GM18502 (cell line): Measurements from ENCODE around the gene HDGFL2.

Experiments
- ATAC-seq: cut with Tn5 transposase; IDR thresholded peaks from one replicate; pipeline ENCODE4 v1.9.1; 2021; ENCODE audit warnings: mild to moderate bottlenecking; ENCODE audit not compliant: unreplicated experiment, poor library complexity

Gene HDGFL2

DNA sequence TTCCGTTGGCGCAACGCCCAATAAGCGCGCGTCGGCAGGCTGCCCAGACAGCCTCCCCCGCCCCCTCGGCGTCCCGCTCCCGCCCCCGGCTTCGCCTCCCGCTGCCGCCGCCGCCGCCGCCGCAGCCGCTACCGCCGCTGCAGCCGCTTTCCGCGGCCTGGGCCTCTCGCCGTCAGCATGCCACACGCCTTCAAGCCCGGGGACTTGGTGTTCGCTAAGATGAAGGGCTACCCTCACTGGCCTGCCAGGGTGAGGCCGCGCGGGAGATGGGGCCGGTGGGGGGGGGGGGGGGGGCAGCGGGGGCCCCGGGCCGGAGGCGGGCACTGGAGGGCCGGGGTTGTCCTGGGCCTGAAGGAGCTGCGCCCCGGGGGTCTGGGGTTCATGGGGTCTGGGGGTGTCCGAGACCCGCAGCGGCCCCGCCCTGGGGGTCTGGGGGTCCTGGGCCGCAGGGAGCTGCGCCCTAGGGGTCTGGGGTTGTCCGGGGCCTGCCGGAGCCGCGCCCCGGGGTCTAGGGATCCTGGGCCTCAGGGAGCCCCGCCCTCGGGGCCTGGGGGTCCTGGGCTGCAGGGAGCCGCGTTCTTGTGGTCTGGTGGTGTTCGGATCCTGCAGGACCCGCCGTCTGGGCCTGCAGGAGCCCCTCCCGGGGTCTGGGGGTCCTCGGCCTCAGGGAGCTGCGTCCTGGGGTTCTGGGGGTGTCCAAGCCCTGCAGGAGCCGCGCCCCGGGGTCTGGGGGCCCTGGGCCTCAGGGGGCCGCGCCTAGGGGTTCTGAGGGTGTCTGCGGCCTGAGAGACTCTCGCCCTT, at the start of gene HDGFL2:
TSS of gene HDGFL2 (plus strand) at position 124 of the 801 bp plus-strand sequence. CDS start at position 178, 54 bp downstream.
- peak; percentile 4 for ATAC-seq

DNA sequence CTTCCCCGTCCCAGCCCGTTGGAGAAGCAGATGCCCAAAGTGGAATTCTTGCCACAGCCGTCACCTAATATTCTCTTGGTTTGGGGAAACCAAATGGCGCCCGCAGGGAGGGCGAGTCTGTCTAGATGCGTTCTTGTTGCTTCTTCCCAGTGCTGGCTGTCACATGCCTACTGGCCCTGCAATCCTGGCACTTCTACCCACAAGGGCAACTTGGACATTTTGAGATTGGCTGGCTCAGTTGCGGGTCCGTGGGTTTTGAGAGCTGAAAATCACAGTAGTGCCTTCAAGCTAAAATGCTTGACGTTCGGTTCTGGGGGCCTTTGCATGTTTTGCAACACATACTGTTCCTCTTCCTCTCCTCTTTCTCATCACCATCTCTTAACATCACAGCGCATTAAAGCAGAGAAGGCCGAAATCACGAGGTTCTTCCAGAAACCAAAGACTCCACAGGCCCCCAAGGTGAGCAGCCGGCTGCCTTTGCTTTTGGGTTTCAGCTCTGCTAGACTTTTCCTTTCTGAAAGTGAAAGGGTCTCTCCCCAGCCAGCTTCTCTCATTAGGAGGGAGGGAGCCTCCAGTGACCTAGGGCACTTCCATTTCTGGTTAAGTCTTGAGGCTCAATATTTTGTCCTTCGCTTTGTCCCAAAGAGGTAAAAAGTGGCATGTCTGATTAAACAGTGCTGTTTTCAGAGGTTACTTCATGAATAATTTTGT, 48.5 kb upstream of the HDGFL2 start:
- ATAC-seq = no peak

DNA sequence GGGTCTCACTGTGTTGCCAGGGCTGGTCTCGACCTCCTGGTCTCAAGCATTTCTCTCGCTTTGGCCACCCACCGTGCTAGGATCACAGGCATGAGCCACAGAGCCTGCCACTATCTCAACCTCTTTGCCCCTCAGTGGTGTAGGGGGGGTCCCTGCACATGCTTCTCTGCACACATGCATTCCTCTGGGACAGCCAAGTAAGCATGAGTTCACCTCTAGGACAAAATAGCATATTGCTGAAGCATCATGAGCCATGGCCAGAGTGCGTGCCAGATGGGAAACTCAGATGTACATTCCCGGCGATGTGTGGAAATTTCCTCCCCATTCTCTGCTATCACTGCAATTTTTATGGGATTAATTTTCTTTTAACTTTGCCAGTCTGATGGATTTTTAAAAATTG, 46.6 kb upstream of the HDGFL2 start:
- ATAC-seq = no peak

DNA sequence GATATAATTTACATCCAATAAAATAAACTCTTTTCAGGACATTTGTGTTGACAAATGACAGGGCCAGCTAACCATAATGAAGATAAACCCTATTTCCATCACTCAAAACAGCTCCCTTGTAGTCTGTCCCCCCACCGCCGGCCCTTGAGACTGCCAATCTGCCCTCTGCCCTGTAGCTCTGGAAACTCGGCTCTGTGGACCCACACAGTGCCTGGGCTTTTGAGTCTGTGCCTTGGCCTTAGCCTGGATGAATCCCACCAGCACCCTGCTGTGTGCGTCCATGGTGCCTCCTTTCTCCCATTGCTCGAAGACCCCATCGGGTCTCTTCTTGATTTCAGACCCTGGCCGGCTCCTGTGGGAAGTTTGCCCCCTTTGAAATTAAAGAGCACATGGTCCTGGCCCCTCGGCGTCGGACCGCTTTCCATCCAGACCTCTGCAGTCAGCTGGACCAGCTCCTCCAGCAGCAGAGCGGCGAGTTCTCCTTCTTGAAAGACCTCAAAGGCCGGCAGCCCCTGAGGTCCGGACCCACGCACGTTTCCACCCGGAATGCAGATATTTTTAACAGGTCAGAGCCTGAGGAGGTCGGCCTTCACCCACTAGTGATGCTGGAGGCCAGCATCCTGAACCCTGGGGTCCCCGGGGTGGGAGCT, 43.6 kb upstream of the HDGFL2 start:
- no peak for ATAC-seq

DNA sequence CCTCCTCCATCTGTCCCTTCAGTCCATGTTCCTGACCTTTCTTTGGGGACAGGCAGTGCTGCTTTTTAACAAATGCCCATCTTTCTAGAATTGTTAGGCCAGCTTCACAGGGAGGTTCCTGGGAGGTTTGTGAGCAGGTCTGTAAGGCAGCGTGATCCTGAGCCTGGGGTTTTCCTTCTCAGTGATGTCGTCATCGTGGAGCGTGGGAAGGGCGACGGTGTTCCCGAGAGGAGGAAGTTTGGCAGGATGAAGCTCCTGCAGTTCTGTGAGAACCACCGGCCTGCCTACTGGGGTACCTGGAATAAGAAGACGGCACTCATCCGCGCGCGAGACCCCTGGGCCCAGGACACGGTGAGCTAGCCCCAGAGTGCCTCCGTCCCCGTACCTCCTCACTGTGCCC, 42.8 kb upstream of the HDGFL2 start:
- no peak for ATAC-seq

DNA sequence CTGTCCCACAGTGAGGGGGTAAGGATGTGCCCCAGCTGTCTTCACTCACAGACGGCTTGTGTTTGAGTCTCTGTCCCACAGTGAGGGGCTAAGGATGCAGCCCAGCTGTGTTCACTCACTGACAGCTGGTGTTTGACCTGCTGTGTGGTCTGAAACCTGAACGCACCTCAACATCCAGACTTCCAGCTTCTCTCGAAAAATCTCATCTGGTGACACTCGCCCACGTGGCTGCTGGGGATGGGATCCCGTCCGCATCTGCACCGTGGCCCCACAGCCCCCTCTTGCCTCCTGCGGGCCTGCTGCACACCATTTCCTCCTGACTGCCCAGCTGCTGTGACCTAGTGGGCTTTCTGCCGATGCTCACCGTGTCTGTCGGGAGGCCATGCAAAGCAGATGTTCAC, 42.3 kb upstream of the HDGFL2 start:
- no peak for ATAC-seq

DNA sequence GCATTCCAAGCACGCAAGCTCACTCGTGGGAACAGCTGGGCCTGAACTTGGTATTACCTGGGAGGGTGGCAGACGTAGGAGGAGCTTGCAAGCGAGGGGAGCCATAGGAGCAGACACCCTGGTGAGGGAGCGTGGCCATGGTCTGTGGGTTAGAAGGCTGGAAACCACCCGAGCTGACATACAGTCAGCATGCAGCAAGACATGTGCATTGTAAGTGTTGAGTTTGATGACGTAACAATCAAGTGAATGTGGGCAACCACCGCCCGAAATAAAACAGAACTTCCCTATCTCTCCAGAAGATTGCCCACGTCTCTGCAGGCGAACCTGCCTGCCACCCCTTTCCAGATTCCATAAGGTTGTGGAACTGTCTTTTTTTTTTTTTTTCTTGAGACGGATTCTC, 41.3 kb upstream of the HDGFL2 start:
- no peak for ATAC-seq

DNA sequence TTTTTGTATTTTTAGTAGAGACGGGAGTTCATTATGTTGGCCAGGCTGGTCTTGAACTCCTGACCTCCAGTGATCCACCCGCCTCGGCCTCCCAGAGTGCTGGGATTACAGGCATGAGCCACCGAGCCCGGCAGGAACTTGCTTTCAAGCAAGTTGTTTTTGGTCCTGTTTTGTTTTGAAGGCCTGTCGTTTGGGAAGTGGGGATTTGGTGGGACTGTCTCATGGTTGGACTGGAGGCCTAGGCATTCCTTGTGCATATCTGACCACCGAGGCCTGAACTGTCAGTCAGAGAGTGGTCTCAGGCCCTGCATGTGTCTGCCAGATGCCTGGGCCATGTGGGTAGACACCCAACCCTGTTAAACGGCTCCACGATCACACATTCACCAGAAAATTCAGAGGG, 40.8 kb upstream of the HDGFL2 start:
- no peak for ATAC-seq

DNA sequence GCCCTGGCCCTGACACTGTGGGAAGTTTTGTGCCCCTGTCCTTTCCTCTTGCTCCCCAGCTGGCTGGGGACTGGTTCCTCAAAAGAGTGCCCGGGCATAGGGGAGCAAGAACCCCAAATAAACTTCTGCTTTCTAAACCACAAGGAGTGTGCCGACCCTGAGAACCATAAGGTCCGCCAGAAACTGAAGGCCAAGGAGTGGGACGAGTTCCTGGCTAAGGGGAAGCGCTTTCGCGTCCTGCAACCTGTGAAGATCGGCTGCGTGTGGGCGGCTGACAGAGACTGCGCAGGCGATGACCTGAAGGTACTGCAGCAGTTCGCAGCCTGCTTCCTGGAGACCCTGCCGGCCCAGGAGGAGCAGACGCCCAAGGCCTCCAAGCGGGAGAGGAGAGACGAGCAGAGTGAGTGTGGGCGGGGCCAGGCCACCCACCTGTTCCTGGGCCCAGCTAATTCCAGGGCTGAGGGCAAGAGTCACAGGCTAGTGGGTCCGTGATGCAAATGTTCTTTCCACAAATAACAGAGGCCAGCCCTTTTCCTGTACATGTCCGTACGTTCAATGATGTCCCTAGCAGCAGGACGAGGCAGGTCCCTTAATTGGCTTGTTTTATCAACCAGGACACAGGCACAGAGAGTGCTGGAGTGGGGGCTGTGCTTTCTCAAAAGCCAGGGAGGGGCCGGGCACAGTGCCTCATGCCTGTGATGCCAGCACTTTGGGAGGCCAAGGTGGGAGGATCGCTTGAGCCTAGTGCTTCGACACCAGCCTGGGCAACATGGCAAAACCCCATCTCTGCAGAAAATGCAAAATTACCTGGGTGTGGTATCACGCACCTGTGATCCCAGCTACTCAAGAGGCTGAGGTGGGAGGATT, 40.1 kb upstream of the HDGFL2 start:
- ATAC-seq = no peak

DNA sequence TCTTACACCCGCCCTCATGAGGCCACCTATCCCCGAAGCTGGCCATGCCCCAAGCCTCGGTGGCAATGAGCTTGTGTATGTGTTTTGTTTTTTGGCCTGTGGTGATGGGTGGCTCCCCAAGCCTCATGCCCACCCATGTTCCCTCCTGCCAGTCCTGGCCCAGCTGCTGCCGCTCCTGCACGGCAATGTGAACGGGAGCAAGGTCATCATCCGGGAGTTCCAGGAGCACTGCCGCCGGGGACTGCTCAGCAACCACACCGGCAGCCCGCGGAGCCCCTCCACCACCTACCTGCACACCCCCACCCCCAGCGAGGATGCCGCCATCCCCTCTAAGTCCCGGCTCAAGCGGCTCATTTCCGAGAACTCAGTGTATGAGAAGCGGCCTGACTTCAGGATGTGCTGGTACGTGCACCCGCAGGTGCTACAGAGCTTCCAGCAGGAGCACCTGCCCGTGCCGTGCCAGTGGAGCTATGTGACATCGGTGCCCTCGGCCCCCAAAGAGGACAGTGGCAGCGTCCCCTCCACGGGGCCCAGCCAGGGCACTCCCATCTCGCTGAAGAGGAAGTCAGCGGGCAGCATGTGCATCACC, 39.1 kb upstream of the HDGFL2 start:
- ATAC-seq = no peak

DNA sequence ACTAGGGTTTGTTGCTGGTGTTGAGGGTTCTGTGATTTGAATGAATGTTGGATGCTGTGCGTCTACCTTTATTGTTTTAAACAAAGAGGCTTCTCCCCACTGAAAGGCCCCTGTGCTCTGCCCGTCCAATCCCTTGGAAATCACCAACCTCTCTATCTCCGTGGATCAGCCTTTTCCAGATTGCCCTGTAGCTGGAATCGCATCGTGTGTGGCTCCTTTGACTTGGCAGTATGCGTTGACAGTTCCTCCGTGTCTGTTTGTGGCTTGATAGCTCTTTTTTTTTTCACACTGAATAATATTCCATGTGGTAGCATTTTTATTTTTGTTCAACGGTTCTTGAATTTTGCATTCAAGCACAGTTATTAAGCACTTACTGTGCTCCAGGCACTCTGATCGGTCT, 37.7 kb upstream of the HDGFL2 start:
- ATAC-seq = no peak

DNA sequence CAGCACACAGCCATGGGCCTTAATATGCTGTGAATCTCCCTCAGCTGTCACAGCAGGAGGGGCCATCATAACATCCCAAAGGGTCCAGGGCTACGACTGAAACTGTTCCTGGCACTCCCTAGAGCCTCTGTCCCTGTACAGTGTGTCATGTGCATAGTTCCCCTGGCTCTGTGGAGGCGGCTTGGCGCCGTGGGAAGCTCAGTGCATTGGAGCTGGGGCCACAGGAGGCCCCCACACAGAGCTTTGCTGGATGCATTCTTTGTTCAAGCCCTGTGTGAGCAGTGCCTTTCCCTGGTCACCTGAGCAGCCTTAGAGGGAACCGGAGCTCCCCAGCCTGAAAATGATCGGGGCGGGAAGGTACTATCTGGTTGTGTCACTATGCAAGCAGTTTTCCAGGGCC, 35.9 kb upstream of the HDGFL2 start:
- no peak for ATAC-seq

DNA sequence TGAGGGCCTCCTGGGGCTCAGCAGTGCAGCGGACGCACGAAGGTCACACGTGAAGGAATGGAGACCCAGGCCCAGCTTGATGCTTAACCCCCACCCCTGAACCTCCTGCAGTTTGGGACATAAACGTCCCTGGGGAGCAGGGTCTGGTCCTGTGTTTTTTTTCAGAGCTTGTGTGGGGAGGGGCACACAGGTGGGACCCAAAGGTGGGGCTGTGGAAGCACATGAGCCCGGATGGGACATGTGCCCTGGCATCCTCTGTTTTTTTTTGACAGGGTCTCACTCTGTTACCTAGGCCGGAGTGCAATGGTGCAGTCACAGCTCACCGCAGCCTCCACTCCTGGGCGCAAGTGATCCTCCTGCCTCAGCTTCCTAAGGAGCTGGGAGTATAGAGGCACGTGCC, 35.0 kb upstream of the HDGFL2 start:
- ATAC-seq = no peak

DNA sequence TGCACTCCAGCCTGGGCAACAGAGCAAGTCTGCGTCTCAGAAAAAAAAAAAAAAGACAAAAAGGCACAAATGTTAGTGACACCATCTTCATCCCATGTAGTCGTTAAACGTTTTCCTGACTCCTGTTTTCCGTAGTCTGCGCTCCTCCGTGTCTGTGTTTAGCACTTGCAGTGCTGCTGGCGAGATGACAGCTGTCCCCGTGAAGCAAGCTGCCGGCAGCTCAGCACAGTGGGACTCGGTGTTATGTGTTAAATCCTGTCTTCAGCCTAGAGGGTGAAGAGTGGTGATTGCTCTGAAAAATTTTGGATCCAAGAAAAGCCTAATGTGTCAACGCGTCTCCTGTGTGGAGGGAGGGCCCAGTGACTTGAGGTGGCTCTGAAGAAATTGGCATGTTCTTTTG, 32.9 kb upstream of the HDGFL2 start:
- no peak for ATAC-seq

DNA sequence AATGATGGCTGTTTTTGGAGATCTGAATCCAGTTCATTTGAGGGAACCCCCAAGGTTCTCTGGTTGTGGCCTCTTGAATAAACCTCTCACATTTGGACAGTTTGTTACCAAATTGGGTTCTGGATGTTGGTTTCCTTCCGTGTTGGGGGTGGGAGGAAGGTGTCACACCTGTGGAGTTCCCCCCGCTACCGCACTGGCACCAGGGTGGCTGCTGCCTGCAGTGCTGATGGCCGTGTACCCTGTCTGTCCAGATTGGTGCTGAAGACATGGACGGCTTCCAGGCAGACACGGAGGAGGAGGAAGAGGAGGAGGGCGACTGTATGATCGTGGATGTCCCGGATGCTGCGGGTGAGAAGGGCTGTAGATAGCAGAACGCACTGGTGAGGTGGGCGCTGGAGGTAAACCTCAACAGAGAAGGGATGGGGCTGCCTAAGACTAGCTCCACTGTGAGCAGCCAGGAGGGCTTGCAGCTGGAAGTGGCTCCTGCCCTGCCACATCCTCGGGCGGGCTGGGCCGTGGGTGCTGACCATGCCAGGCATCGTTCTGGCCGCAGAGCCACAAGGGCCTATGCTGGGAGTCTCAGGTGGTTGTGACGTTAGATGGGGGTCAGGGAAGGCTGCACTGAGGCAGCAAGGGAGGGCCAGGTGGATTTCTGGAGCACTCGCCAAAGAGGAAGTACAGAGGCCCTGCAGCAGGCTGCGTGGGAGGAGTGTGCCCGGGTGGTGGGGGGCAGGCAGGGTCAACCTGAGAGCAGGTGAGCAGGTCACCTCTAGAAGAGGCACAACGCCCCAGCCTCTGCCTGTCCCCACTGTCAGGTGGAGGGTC, 29.9 kb upstream of the HDGFL2 start:
- no peak for ATAC-seq

DNA sequence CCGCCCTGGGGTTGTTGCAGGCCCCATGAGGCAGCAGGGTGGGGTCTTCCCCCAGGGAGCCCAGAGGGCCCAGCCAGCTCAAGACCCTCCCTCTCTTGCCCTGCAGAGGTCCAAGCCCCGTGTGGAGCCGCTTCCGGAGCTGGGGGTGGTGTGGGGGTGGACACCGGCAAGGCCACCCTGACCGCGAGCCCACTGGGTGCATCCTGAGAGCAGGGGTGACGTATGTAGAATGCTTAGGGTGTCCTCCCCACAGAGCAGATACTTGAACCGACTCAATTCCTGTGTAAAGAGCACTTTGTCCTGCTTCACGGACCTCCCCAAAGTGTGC, 29.3 kb upstream of the HDGFL2 start:
- ATAC-seq = no peak

DNA sequence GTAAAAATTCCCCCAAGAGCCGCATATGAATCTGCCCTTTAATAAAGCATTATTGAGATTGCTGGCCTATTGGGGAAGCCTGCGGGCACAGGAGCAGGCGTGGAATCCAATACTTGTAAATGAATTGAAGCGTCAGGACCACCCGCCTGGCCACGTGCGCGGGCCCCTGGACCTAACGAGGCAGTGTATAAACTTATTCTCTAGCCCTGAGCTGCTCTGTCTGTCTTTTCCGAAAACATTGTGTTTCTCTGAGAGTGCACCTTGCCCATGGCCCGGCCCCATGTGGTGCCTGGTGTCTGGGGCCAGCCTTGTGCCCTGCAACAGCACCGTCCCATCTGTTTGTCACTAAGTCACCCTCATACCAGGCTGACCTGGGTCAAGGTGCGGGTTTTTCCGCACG, 28.9 kb upstream of the HDGFL2 start:
- ATAC-seq = no peak

DNA sequence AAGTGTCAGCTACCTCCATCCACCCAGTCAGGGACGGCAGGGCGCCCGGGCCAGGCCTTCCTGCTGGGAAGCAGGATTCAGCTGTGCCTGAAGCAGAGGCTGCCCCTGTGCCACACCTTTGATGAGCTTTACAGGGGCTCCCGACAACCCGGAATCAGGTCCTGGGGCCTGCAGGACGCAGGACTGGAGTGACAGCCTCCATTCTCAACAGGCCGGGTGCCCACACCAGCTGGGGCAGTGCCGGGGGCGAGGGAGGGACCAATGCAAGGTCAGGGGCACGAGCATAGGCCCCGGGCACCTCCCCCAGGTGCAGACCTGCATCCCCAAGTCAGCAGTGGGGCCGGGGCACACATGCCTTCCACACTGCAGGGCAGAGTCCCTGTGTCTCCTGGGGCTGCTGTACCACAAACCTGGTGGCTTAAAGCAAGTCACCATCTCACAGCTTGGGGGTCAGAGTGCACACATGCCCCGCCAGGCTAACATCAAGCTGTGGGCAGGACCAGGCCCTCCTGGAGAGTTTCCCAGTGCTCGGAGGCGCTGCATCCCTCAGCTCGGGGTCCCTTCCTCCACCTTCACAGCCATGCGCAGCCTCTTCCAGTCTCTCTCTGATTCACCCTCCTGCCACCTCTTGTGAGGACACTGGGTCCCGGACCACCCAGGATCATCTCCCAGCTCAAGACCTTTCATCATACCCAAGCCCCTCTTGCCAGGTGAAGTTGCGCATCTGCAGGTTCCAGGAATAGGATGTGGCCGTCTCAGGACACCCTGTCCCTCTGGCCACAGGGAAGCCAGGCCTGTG, 27.9 kb upstream of the HDGFL2 start:
- no peak for ATAC-seq
